PC-9 (cell line): Measurements from ENCODE around the gene KPNA4. TPM values are rescaled to one million over a fixed set of nuclear protein-coding genes. Genes with fewer than 3 reads are reported as not detected.

ENCODE experiments used
- BruUV-seq: library from RNA; stranded (reverse); fragments of 400-500 nt; replicated peaks from 2 replicates; lab custom pipeline; 2021; lab: Mats Ljungman, UMichigan
- CTCF ChIA-PET: fragments of 300-600 bp; sonication (Branson Sonifier 250); formaldehyde crosslinking; loops from one replicate; lab custom pipeline; 2022; ENCODE audit warnings: antibody characterized with exemption; lab: Charles Lee
- POLR2A ChIA-PET: fragments of 300-600 bp; sonication (Branson Sonifier 250); formaldehyde crosslinking; loops from one replicate; lab custom pipeline; 2022; ENCODE audit warnings: antibody characterized with exemption; ENCODE audit not compliant: unreplicated experiment; lab: Charles Lee
- DNase-seq, 2 experiments: peaks; one replicate each; pipeline versions ENCODE4 v3.0.0 to v3.0.0-alpha.2; 2015 to 2022; ENCODE audit warnings: mixed read lengths in 1 of 2
- H2AFZ ChIP-seq: fragments of 200-600 bp; sonication (generic); 2 replicates; pipeline ENCODE4 v1.8.1; 2017; ENCODE audit warnings: antibody characterized with exemption
- H3F3A ChIP-seq: fragments of 200-600 bp; sonication (generic); 2 replicates; pipeline ENCODE4 v1.8.1; 2017; ENCODE audit warnings: antibody characterized with exemption, mild to moderate bottlenecking, low read depth; ENCODE audit not compliant: insufficient read depth
- H3K27ac ChIP-seq: fragments of 200-600 bp; sonication (generic); 2 replicates; pipeline ENCODE4 v1.6.1; 2016; ENCODE audit warnings: mixed run types
- H3K27me3 ChIP-seq: fragments of 200-600 bp; sonication (generic); 2 replicates; pipeline ENCODE4 v1.6.1; 2016; ENCODE audit warnings: low read depth, mixed run types; ENCODE audit not compliant: insufficient read depth
- H3K36me3 ChIP-seq: fragments of 200-600 bp; sonication (generic); 2 replicates; pipeline ENCODE4 v1.6.1; 2016; ENCODE audit warnings: low read depth, mixed run types
- H3K4me1 ChIP-seq: fragments of 200-600 bp; sonication (generic); replicated peaks from 2 replicates; pipeline ENCODE4 v1.6.1; 2016; ENCODE audit warnings: mixed run types; ENCODE audit not compliant: insufficient read depth
- H3K4me2 ChIP-seq: fragments of 200-600 bp; sonication (generic); 2 replicates; pipeline ENCODE4 v1.6.1; 2017; ENCODE audit warnings: mixed run types
- H3K4me3 ChIP-seq: fragments of 200-600 bp; sonication (generic); 2 replicates; pipeline ENCODE4 v1.6.1; 2016; ENCODE audit warnings: mixed run types
- H3K79me2 ChIP-seq: fragments of 200-600 bp; sonication (generic); 2 replicates; pipeline ENCODE4 v1.6.1; 2017; ENCODE audit warnings: low read depth, mixed run types
- H3K9me2 ChIP-seq: fragments of 200-600 bp; sonication (generic); 2 replicates; pipeline ENCODE4 v1.8.1; 2017; ENCODE audit warnings: mild to moderate bottlenecking; ENCODE audit not compliant: insufficient read depth
- H3K9me3 ChIP-seq: fragments of 200-600 bp; sonication (generic); 2 replicates; pipeline ENCODE4 v1.8.1; 2016; ENCODE audit warnings: low read depth; ENCODE audit not compliant: insufficient read depth
- H4K20me1 ChIP-seq: fragments of 200-600 bp; sonication (generic); 2 replicates; pipeline ENCODE4 v1.8.1; 2017; ENCODE audit not compliant: insufficient read depth
- CTCF ChIP-seq: fragments of 200-600 bp; sonication (generic); conservative IDR thresholded peaks from 2 replicates; pipeline ENCODE4 v1.6.1; 2017; ENCODE audit warnings: mixed run types, antibody characterized with exemption, mild to moderate bottlenecking, moderate library complexity
- EZH2 ChIP-seq: fragments of 200-600 bp; sonication (generic); IDR thresholded peaks from 2 replicates; pipeline ENCODE4 v1.8.0; 2017; ENCODE audit warnings: antibody characterized with exemption, low read depth
- intact Hi-C: fragments of 100-400 bp; cut with micrococcal nuclease; formaldehyde crosslinking; loops from one replicate; pipeline ENCODE4 v1.10.0; 2022; ENCODE audit not compliant: unreplicated experiment
- total RNA-seq: library from RNA; stranded (reverse); gene quantifications from 2 replicates; pipeline ENCODE4 v1.2.3, GENCODE V29; 2021

KPNA4 gene
- total RNA-seq, 1 experiment from 2014 or later: 61.0 TPM

- POLR2A ChIA-PET: no interaction called here
Measured at GRCh38 chr3:160569894-160570652, 4.7 kb upstream of the KPNA4 start.

GRCh38 chr3:160568989-160569388 is 3.6 kb upstream of the KPNA4 start:
- Histone ChIP-seq H3K9me2 (0 out of 2 replicates have a peak, but pooled peaks cover 4% of the 10 kb centered on the region), H3K4me2 (no peak overlapping the region), H3K27ac (no peak overlapping the region), H3K36me3 (0 out of 2 replicates have a peak, but pooled peaks cover 5% of the 10 kb centered on the region), H3K27me3 (no peaks in the 10 kb centered on the region), H3K4me3 (no peak overlapping the region), H3K9me3 (no peaks in the 10 kb centered on the region), H3K4me1 (peaks cover 12% of the 10 kb centered on the region), H2AFZ (no peak overlapping the region), H4K20me1 (peaks cover 5% of the 10 kb centered on the region), H3K79me2 (peaks cover 25% of the 10 kb centered on the region), H3F3A (peaks cover 16% of the 10 kb centered on the region)
- ChIA-PET CTCF (no interaction called here), POLR2A (interaction anchor here (0.6 kb wide), 1 partner anchor 48 kb away, joined by 3 read pairs; no protein-coding TSS in a partner anchor)
- BruUV-seq: no TSS peak
- DNase-seq: no peak
- no peak for TF ChIP-seq EZH2
- intact Hi-C loops: loop anchor here (10.0 kb wide), 2 partner anchors 656 to 856 kb away; partner anchors contain the start of gene NMD3

More at GRCh38 chr3:160569894-160570652, 4.7 kb upstream of the KPNA4 start:
- Histone ChIP-seq H3K4me2 (no peak overlapping the region), H4K20me1 (no peaks in the 10 kb centered on the region), H3K4me3 (no peak overlapping the region), H3K9me3 (no peaks in the 10 kb centered on the region), H3K79me2 (peaks cover 18% of the 10 kb centered on the region), H3K36me3 (0 out of 2 replicates have a peak, but pooled peaks cover 5% of the 10 kb centered on the region), H3K4me1 (peaks cover 11% of the 10 kb centered on the region), H3K27me3 (no peaks in the 10 kb centered on the region), H3K27ac (no peak overlapping the region), H3F3A (peaks cover 16% of the 10 kb centered on the region), H3K9me2 (0 out of 2 replicates have a peak, but pooled peaks cover 4% of the 10 kb centered on the region), H2AFZ (no peak overlapping the region)
- no peak for DNase-seq
- intact Hi-C loops: loop anchor here (10.0 kb wide), 2 partner anchors 655 to 855 kb away; partner anchors contain the start of gene NMD3
- CTCF ChIA-PET: interaction anchor here (0.6 kb wide), 1 partner anchor 666 kb away, joined by 4 read pairs; no protein-coding TSS in a partner anchor
- no TSS peak for BruUV-seq
- TF ChIP-seq EZH2 (no peak), CTCF (no peak)

GRCh38 chr3:160567774-160568173 is 2.4 kb upstream of the KPNA4 start:
- ChIA-PET CTCF (interaction anchor here (1.3 kb wide), 1 partner anchor 111 kb away, joined by 3 read pairs; no protein-coding TSS in a partner anchor), POLR2A (no interaction called here)
- DNase-seq: no peak
- intact Hi-C loops: loop anchor here (10.0 kb wide), 2 partner anchors 657 to 857 kb away; partner anchors contain the start of gene NMD3
- no TSS peak for BruUV-seq
- Histone ChIP-seq H3K36me3 (peaks cover 8% of the 10 kb centered on the region; the same call in 1 of the 2 replicates), H3K4me3 (no peak overlapping the region), H3K9me2 (0 out of 2 replicates have a peak, but pooled peaks cover 4% of the 10 kb centered on the region), H3K79me2 (peaks cover 37% of the 10 kb centered on the region), H3K4me2 (peak overlapping the region; percentile 89; the same call in 1 of the 2 replicates), H4K20me1 (peaks cover 17% of the 10 kb centered on the region), H3F3A (peaks cover 16% of the 10 kb centered on the region), H3K9me3 (no peaks in the 10 kb centered on the region), H3K27ac (no peak overlapping the region), H2AFZ (no peak overlapping the region), H3K4me1 (peaks cover 24% of the 10 kb centered on the region), H3K27me3 (no peaks in the 10 kb centered on the region)
- no peak for TF ChIP-seq EZH2
- TF ChIP-seq CTCF: no peak
